GM23338 (cell line): ENCODE results near the gene TCTN1. TPM values are rescaled to one million over a fixed set of nuclear protein-coding genes. Genes with fewer than 3 reads are reported as not detected.

ENCODE experiments used
- ATAC-seq: fragments of 200-7000 bp; cut with Tn5 transposase; 3 replicates; pipeline ENCODE4 v1.9.1; 2020
- DNase-seq: peaks from one replicate; pipeline ENCODE4 v3.0.0-alpha.2; 2015; ENCODE audit warnings: low spot score
- H2AFZ ChIP-seq: fragments of 200-600 bp; sonication (generic); 2 replicates; pipeline ENCODE4 v1.8.0; 2016; ENCODE audit warnings: antibody characterized with exemption, mild to moderate bottlenecking, moderate library complexity
- H3F3A ChIP-seq: fragments of 200-600 bp; sonication (generic); replicated peaks from 2 replicates; pipeline ENCODE4 v1.8.0; 2017; ENCODE audit warnings: antibody characterized with exemption, mixed run types, low read depth
- H3K27ac ChIP-seq: fragments of 200-600 bp; sonication (generic); 2 replicates; pipeline ENCODE4 v1.6.1; 2016; ENCODE audit warnings: low read depth
- H3K27me3 ChIP-seq: fragments of 200-600 bp; sonication (generic); 2 replicates; pipeline ENCODE4 v1.8.0; 2016; ENCODE audit warnings: mild to moderate bottlenecking, mixed run types, moderate library complexity; ENCODE audit not compliant: insufficient read depth
- H3K36me3 ChIP-seq: fragments of 200-600 bp; sonication (generic); 2 replicates; pipeline ENCODE4 v1.8.0; 2016; ENCODE audit warnings: mild to moderate bottlenecking; ENCODE audit not compliant: insufficient read depth
- H3K4me1 ChIP-seq: fragments of 200-600 bp; sonication (generic); 2 replicates; pipeline ENCODE4 v1.8.0; 2016; ENCODE audit warnings: mild to moderate bottlenecking, moderate library complexity; ENCODE audit not compliant: insufficient read depth
- H3K4me2 ChIP-seq: fragments of 200-600 bp; sonication (generic); 2 replicates; pipeline ENCODE4 v1.7.1; 2017; ENCODE audit warnings: mixed run types
- H3K4me3 ChIP-seq: fragments of 200-600 bp; sonication (generic); 2 replicates; pipeline ENCODE4 v1.6.1; 2016; ENCODE audit warnings: mixed run types
- H3K79me2 ChIP-seq: fragments of 200-600 bp; sonication (generic); replicated peaks from 2 replicates; pipeline ENCODE4 v1.8.0; 2017; ENCODE audit warnings: mild to moderate bottlenecking; ENCODE audit not compliant: insufficient read depth
- H3K9me2 ChIP-seq: fragments of 200-600 bp; sonication (generic); 2 replicates; pipeline ENCODE4 v1.8.0; 2017; ENCODE audit not compliant: insufficient read depth
- H4K20me1 ChIP-seq: fragments of 200-600 bp; sonication (generic); replicated peaks from 2 replicates; pipeline ENCODE4 v1.8.0; 2017; ENCODE audit warnings: mild to moderate bottlenecking; ENCODE audit not compliant: insufficient read depth
- H3K27ac Mint-ChIP-seq: 2 replicates; pipeline ENCODE4 v1.8.0; 2020; ENCODE audit warnings: inconsistent platforms, mild to moderate bottlenecking, moderate library complexity, mixed read lengths
- H3K27me3 Mint-ChIP-seq: 3 replicates; pipeline ENCODE4 v1.8.0; 2022; ENCODE audit warnings: low read depth, mild to moderate bottlenecking, moderate library complexity, mixed read lengths, inconsistent platforms; ENCODE audit not compliant: insufficient read depth, poor library complexity
- H3K36me3 Mint-ChIP-seq: 3 replicates; pipeline ENCODE4 v1.8.0; 2021; ENCODE audit warnings: low read depth, mild to moderate bottlenecking, inconsistent platforms, moderate library complexity, mixed read lengths
- H3K4me1 Mint-ChIP-seq: 3 replicates; pipeline ENCODE4 v1.8.0; 2020; ENCODE audit warnings: mild to moderate bottlenecking, inconsistent platforms, mixed read lengths
- H3K4me3 Mint-ChIP-seq: 3 replicates; pipeline ENCODE4 v1.8.0; 2021; ENCODE audit warnings: moderate library complexity, mild to moderate bottlenecking, inconsistent platforms, mixed read lengths
- H3K9me3 Mint-ChIP-seq: 3 replicates; pipeline ENCODE4 v1.8.0; 2020; ENCODE audit warnings: moderate library complexity, mild to moderate bottlenecking, inconsistent platforms, mixed read lengths
- EZH2phosphoT487 ChIP-seq: fragments of 200-600 bp; sonication (generic); IDR thresholded peaks from one replicate; pipeline ENCODE4 v1.8.1; 2018; ENCODE audit warnings: antibody characterized with exemption; ENCODE audit not compliant: unreplicated experiment
- polyA plus RNA-seq: library from polyadenylated mRNA; unstranded; fragments of >200 nt; fragmentation: Nextera tagmentation; extraction: Ambion mirVana; gene quantifications from 2 replicates; pipeline ENCODE4 v1.2.1, GENCODE V29; 2016
- total RNA-seq: library from RNA; depleted of rRNA; stranded (reverse); fragments of >200 nt; shearing (Covaris generic); gene quantifications from 2 replicates; pipeline ENCODE4 v1.2.3, GENCODE V29; 2014
- TF ChIP-seq, protein P1 (sequence below), 2 experiments: fragments of 200-600 bp in 1 of 2; sonication (generic) in 1 of 2; conservative IDR thresholded peaks; 2 replicates each; pipeline versions ENCODE4 v1.5.1 to v1.6.1; 2016 to 2017; ENCODE audit warnings: antibody characterized with exemption in 2 of 2, low read depth in 2 of 2, mild to moderate bottlenecking in 2 of 2, moderate library complexity in 1 of 2
- TF ChIP-seq, protein P2 (sequence below): IDR thresholded peaks from one replicate; pipeline ENCODE4 v1.6.1; 2018; ENCODE audit warnings: antibody characterized with exemption; ENCODE audit not compliant: unreplicated experiment
- TF ChIP-seq, protein P3 (sequence below): fragments of 250-450 bp; sonication (Bioruptor Pico); IDR thresholded peaks from 2 replicates; pipeline ENCODE4 v1.5.0; 2020; ENCODE audit warnings: mild to moderate bottlenecking, moderate library complexity

Gene TCTN1
- total and polyA plus RNA-seq, 2 experiments from 2014 or later: 10.6 to 12.4 TPM

DNA sequence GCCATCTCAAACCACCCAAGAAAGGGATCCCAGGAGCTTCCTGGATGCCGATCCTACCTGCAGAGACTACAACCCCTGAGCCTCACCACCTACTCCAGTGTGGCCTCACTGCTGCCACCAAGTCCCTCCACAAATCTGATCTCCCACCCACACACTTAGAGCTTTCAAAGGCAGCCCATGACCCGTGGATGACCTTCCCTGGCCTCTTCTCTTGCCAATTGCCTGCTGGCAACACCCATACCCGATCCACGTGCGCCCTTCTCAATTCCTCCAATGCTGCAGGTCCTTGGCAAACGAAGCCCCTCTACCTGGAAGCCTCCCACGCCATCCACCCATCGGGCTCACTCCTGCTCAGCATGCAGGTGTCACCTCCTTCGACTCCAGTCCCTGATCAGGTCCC is 44.3 kb downstream of the TCTN1 start:
- no peak overlapping the region for H3K27ac ChIP-seq
- no peak overlapping the region for H2AFZ ChIP-seq
- Mint-ChIP-seq H3K4me3 (no peak overlapping the region), H3K27me3 (no peaks in the 10 kb centered on the region), H3K4me1 (peaks cover 25% of the 10 kb centered on the region), H3K27ac (no peak overlapping the region), H3K36me3 (no peaks in the 10 kb centered on the region; the same call in 2 of the 3 replicates), H3K9me3 (no peaks in the 10 kb centered on the region)
- ATAC-seq (no peak), DNase-seq (no peak)
- no peaks in the 10 kb centered on the region for H3K9me2 ChIP-seq
- no peaks in the 10 kb centered on the region for H3F3A ChIP-seq
- no peak overlapping the region for H3K4me3 ChIP-seq
- no peaks in the 10 kb centered on the region for H3K27me3 ChIP-seq
- no peaks in the 10 kb centered on the region for H3K79me2 ChIP-seq
- no peaks in the 10 kb centered on the region for H3K36me3 ChIP-seq
- no peak overlapping the region for H3K4me2 ChIP-seq
- TF ChIP-seq, protein P1, sequence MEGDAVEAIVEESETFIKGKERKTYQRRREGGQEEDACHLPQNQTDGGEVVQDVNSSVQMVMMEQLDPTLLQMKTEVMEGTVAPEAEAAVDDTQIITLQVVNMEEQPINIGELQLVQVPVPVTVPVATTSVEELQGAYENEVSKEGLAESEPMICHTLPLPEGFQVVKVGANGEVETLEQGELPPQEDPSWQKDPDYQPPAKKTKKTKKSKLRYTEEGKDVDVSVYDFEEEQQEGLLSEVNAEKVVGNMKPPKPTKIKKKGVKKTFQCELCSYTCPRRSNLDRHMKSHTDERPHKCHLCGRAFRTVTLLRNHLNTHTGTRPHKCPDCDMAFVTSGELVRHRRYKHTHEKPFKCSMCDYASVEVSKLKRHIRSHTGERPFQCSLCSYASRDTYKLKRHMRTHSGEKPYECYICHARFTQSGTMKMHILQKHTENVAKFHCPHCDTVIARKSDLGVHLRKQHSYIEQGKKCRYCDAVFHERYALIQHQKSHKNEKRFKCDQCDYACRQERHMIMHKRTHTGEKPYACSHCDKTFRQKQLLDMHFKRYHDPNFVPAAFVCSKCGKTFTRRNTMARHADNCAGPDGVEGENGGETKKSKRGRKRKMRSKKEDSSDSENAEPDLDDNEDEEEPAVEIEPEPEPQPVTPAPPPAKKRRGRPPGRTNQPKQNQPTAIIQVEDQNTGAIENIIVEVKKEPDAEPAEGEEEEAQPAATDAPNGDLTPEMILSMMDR (conservative IDR thresholded peaks at IDR 0.05; ENCODE audit: low read depth in 2 of 2): no peak
- no peaks in the 10 kb centered on the region for H4K20me1 ChIP-seq
- H3K4me1 ChIP-seq: peaks cover 5% of the 10 kb centered on the region; the same call in 1 of the 2 replicates

DNA sequence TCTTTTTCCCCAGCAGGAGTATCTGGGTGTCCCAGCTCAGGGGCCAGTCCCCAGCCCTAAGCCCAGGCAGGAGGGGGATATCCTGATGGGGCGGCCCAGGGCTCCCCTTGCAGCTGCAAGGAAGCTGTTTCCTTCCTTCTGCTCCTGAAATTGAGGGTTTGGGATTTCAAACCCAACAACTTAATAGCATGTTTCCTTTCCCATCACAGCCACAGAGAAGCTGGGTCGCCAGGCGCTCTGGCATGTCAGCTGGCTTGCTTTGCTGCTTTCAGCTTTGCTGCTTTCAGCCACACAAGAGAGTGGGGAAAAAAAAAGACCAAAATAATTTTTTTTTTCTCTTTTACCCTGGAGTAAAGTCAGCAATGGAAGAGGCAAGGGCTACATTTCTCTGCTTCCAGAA is 44.9 kb downstream of the TCTN1 start:
- H3K27me3 Mint-ChIP-seq: no peaks in the 10 kb centered on the region
- H3K4me1 ChIP-seq: peaks cover 2% of the 10 kb centered on the region; the same call in 1 of the 2 replicates
- H3K79me2 ChIP-seq: no peaks in the 10 kb centered on the region

More for the DNA sequence above, 44.9 kb downstream of the TCTN1 start:
- H3K9me2 ChIP-seq: no peaks in the 10 kb centered on the region
- Mint-ChIP-seq H3K4me1 (peaks cover 22% of the 10 kb centered on the region), H3K27ac (no peak overlapping the region), H3K4me3 (no peak overlapping the region), H3K36me3 (no peaks in the 10 kb centered on the region; the same call in 2 of the 3 replicates), H3K9me3 (no peaks in the 10 kb centered on the region)
- H3K27ac ChIP-seq: no peak overlapping the region
- H2AFZ ChIP-seq: no peak overlapping the region
- DNase-seq: no peak
- no peak overlapping the region for H3K4me2 ChIP-seq
- no peaks in the 10 kb centered on the region for H3K36me3 ChIP-seq
- no peaks in the 10 kb centered on the region for H3F3A ChIP-seq
- no peaks in the 10 kb centered on the region for H3K27me3 ChIP-seq
- ATAC-seq: no peak
- H4K20me1 ChIP-seq: no peaks in the 10 kb centered on the region
- no peak overlapping the region for H3K4me3 ChIP-seq
- no peak for TF ChIP-seq EZH2phosphoT487
- TF ChIP-seq, protein P2, sequence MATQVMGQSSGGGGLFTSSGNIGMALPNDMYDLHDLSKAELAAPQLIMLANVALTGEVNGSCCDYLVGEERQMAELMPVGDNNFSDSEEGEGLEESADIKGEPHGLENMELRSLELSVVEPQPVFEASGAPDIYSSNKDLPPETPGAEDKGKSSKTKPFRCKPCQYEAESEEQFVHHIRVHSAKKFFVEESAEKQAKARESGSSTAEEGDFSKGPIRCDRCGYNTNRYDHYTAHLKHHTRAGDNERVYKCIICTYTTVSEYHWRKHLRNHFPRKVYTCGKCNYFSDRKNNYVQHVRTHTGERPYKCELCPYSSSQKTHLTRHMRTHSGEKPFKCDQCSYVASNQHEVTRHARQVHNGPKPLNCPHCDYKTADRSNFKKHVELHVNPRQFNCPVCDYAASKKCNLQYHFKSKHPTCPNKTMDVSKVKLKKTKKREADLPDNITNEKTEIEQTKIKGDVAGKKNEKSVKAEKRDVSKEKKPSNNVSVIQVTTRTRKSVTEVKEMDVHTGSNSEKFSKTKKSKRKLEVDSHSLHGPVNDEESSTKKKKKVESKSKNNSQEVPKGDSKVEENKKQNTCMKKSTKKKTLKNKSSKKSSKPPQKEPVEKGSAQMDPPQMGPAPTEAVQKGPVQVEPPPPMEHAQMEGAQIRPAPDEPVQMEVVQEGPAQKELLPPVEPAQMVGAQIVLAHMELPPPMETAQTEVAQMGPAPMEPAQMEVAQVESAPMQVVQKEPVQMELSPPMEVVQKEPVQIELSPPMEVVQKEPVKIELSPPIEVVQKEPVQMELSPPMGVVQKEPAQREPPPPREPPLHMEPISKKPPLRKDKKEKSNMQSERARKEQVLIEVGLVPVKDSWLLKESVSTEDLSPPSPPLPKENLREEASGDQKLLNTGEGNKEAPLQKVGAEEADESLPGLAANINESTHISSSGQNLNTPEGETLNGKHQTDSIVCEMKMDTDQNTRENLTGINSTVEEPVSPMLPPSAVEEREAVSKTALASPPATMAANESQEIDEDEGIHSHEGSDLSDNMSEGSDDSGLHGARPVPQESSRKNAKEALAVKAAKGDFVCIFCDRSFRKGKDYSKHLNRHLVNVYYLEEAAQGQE: no peak
- TF ChIP-seq, protein P3, sequence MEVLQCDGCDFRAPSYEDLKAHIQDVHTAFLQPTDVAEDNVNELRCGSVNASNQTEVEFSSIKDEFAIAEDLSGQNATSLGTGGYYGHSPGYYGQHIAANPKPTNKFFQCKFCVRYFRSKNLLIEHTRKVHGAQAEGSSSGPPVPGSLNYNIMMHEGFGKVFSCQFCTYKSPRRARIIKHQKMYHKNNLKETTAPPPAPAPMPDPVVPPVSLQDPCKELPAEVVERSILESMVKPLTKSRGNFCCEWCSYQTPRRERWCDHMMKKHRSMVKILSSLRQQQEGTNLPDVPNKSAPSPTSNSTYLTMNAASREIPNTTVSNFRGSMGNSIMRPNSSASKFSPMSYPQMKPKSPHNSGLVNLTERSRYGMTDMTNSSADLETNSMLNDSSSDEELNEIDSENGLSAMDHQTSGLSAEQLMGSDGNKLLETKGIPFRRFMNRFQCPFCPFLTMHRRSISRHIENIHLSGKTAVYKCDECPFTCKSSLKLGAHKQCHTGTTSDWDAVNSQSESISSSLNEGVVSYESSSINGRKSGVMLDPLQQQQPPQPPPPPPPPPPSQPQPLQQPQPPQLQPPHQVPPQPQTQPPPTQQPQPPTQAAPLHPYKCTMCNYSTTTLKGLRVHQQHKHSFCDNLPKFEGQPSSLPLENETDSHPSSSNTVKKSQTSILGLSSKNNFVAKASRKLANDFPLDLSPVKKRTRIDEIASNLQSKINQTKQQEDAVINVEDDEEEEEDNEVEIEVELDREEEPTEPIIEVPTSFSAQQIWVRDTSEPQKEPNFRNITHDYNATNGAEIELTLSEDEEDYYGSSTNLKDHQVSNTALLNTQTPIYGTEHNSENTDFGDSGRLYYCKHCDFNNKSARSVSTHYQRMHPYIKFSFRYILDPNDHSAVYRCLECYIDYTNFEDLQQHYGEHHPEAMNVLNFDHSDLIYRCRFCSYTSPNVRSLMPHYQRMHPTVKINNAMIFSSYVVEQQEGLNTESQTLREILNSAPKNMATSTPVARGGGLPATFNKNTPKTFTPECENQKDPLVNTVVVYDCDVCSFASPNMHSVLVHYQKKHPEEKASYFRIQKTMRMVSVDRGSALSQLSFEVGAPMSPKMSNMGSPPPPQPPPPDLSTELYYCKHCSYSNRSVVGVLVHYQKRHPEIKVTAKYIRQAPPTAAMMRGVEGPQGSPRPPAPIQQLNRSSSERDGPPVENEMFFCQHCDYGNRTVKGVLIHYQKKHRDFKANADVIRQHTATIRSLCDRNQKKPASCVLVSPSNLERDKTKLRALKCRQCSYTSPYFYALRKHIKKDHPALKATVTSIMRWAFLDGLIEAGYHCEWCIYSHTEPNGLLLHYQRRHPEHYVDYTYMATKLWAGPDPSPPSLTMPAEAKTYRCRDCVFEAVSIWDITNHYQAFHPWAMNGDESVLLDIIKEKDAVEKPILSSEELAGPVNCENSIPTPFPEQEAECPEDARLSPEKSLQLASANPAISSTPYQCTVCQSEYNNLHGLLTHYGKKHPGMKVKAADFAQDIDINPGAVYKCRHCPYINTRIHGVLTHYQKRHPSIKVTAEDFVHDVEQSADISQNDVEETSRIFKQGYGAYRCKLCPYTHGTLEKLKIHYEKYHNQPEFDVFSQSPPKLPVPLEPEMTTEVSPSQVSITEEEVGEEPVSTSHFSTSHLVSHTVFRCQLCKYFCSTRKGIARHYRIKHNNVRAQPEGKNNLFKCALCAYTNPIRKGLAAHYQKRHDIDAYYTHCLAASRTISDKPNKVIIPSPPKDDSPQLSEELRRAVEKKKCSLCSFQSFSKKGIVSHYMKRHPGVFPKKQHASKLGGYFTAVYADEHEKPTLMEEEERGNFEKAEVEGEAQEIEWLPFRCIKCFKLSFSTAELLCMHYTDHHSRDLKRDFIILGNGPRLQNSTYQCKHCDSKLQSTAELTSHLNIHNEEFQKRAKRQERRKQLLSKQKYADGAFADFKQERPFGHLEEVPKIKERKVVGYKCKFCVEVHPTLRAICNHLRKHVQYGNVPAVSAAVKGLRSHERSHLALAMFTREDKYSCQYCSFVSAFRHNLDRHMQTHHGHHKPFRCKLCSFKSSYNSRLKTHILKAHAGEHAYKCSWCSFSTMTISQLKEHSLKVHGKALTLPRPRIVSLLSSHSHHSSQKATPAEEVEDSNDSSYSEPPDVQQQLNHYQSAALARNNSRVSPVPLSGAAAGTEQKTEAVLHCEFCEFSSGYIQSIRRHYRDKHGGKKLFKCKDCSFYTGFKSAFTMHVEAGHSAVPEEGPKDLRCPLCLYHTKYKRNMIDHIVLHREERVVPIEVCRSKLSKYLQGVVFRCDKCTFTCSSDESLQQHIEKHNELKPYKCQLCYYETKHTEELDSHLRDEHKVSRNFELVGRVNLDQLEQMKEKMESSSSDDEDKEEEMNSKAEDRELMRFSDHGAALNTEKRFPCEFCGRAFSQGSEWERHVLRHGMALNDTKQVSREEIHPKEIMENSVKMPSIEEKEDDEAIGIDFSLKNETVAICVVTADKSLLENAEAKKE: no peak
